Thyroid gland (tissue), 4 donors: ENCODE results near the gene NUDCD2.

Source experiments
- CTCF ChIP-seq, 6 experiments: fragments of 200-600 bp in 3 of 6; fragments of 450-650 bp in 3 of 6; sonication (generic) in 3 of 6; IDR thresholded peaks; one replicate each; pipeline ENCODE4 v1.5.1; 2016 to 2019; ENCODE audit warnings: antibody characterized with exemption in 6 of 6, mild to moderate bottlenecking in 2 of 6, inconsistent platforms in 1 of 6, moderate library complexity in 1 of 6
- POLR2A ChIP-seq, 2 donors: fragments of 450-650 bp; IDR thresholded peaks; one replicate each; pipeline ENCODE4 v1.6.1; 2017; ENCODE audit warnings: antibody characterized with exemption in 2 of 2, mild to moderate bottlenecking in 2 of 2, moderate library complexity in 1 of 2

- TF ChIP-seq POLR2A (IDR thresholded peaks at IDR 0.05) (no peak), CTCF (IDR thresholded peaks at IDR 0.05) (no peak)
Observed at GRCh38 chr5:163402007-163402406, 57.9 kb downstream of the NUDCD2 start.
